Measurements from ENCODE around the gene CELF5.
A peak's percentile ranks its signal among the peaks of the same experiment; 100 is the strongest.

The CELF5 gene

DNA sequence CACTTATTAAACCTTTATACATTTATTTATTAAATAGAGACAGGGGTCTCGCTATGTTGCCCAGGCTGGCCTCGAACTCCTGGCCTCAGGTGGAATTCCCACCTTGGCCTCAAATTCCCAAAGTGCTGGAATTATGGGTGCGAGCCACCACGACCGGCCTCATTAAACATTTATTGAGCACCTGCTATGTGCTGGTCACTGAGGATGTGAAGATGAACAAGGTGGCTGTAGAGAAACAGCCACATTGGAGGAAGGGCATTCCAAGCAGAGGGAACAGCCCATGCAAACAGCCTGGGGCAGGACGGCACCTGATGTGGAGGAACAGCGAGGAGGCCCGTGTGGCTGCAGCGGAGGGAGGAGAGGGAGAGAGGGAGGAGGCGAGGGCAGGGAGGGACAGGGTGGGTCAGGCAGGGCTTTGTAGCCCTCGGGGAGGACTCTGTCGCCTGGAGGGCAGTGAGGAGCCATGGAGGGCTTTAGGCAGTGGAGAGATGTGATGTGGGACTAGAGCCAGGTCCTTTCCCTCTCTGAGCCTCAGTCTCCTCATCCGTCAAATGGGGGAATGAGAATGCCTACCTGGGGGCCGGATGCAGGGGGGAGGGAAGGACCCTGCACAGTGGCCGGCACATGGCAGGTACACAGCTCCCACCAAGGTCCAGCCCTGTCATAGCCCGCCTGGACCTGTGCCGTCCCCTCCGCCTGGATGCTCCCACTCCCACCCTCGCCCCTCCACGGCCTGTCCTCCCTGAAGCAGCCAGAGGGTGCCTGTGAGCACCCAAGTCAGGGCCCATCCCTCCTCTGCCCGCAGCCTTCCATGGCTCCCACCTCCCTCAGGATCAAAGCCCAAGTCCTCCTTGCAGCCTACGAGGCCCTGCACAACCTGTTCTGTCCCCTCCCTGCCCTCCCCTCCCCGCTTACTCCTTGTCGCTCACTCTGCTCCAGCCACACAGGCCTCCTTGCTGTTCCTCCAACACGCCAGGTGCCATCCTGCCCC is 120.4 kb downstream of the CELF5 start:
- DNase-seq (ENCODE audit: low spot score) = peak; percentile 39

DNA sequence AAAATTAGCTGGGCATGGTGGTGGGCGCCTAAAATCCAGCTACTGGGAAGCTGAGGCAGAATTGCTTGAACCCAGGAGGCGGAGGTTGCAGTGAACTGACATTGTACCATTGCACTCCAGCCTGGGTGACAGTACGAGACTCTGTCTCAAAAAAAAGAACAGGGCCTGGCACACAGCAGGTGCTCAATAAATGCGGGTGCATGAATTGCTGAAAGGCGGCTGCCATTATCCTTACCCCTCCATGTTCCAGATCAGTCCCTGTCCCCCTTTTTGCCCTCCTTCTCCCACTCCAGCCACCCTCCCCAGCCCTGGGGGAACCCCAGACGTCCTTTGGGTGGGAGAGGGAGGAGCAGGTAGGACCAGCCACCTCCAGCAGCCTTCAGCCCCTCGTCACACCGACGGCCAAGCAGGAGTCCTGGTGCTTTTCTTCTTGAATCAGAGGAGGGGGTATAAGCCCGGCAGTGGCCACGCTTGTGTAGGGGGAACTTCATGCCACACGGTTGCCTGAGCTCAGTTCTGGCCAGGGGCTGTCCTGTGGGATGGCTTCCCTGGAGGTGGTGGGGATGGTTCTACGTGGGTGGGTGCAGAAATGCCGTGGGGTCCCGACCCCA is 121.5 kb downstream of the CELF5 start:
- DNase-seq (ENCODE audit: low spot score) = no peak

Data from ecto neural progenitor cell (in vitro differentiated cells).